H1 (cell line): Measurements from ENCODE around the gene MAFF. TPM values are rescaled to one million over a fixed set of nuclear protein-coding genes. Genes with fewer than 3 reads are reported as not detected.

Source experiments
- NANOG ChIP-seq: IDR thresholded peaks from 2 replicates; pipeline ENCODE4 v1.6.1; 2011; ENCODE audit warnings: low read length, low read depth, mild to moderate bottlenecking, inconsistent platforms; ENCODE audit not compliant: insufficient read depth, poor library complexity, severe bottlenecking
- polyA plus RNA-seq, 7 experiments: library from polyadenylated mRNA; depleted of rRNA in 3 of 7; stranded (reverse) in 5 of 7; unstranded in 2 of 7; fragments of >200 nt in 5 of 7; fragments of 200-250 nt in 2 of 7; gene quantifications; 1 replicate in 5 of 7; 2 replicates in 1 of 7; 4 replicates in 1 of 7; pipeline versions ENCODE4 v1.2.1 to v1.2.3, GENCODE V29; 2011 to 2013; ENCODE audit warnings: missing spikeins in 2 of 7, mixed read lengths in 2 of 7
- total RNA-seq: library from RNA; stranded (reverse); fragmentation: NEBNext Ultra II Directional; extraction: Animal tissue kit (Norgen Biotek cat#: 25700); gene quantifications from 2 replicates; pipeline ENCODE4 v1.2.1, GENCODE V29; 2021

Gene MAFF
- total and polyA plus RNA-seq, 2 of the 8 experiments (the other 6 are each of a cell fraction or from before 2014, with no cell fraction given) = 1.5 to 6.3 TPM

DNA sequence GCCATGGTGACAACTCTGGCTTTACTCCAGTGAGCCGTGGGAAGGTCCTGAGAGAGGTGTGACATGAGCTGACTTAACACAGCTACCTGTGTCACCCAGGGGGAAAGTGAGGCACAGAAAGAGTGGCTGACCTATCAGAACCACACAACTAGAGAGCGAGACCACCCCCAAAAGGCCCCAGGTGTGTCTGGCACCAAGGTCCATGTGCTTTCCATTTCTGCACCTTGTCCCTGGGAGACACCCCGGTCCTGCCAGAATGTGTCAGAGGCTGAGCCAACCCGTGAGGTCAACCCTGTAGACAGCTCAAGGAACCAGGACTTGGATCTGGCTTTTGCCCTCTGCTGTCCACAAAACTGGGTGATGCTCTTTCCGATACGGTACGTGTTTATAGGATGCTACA, 9.8 kb downstream of the MAFF start (continued):
- TF ChIP-seq NANOG = no peak
